ENCODE measurements around the gene CHCT1. TPM values are rescaled to one million over a fixed set of nuclear protein-coding genes. Genes with fewer than 3 reads are reported as not detected.
A peak's percentile ranks its signal among the peaks of the same experiment; 100 is the strongest.
"Not testable (repeated sequence)": the region's sequence is repeated elsewhere in the genome, so short reads cannot be mapped to it uniquely, and the experiment has no call there.

Gene CHCT1
- total RNA-seq, 1 donor from 2014 or later, result not detected

DNA sequence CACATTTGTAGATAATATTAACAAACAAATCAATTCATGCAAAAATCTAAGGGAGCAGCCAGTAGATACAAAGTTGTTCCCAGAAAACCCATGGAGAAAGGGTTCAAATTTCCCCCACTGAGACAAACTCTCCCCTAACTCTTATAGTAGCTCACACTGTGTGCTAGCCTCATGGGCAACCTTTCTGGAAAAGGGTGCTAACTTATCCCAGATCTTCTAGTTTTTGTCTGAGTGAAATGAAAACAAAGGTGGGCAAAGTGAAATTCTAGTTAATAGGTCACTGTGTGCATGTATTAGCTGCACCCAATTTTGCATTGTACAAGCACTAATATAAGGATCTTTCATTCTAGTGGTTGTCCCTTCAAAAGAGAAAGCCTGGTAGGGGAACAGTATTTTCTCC, 20.5 kb upstream of the CHCT1 start:
- DNase-seq, result no peak

DNA sequence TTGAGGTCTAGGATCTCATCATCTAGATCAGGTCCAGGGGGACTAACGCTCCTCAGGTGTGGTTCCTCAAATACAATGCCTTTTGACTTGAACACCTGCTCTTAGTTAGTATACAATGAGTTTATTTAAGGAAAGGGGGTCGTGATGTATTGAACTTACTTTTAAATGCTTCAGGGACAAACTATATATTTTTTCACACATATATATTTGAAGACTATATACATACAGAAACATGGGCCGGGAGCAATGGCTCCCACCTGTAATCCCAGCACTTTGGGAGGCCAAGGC, 18.8 kb upstream of the CHCT1 start:
- no peak for DNase-seq

DNA sequence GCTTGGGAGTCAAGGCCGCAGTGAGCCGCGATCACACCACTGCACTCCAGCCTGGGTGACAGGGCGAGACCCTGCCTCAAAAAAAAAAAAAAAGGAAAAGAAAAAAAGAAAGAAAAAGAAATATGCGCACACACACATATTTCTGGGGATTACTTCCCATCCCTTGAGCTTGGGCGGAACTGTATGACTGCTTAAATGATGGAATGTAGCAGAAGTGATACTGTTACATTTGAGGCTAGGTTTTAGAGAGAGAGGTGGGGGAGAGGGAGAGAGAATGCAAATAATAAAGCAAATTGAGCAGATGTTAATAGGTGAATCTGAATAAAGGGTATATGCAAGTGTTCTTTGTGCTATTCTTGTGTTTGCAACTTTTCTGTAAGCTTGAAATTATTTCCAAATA, 18.3 kb upstream of the CHCT1 start:
- DNase-seq, result no peak

DNA sequence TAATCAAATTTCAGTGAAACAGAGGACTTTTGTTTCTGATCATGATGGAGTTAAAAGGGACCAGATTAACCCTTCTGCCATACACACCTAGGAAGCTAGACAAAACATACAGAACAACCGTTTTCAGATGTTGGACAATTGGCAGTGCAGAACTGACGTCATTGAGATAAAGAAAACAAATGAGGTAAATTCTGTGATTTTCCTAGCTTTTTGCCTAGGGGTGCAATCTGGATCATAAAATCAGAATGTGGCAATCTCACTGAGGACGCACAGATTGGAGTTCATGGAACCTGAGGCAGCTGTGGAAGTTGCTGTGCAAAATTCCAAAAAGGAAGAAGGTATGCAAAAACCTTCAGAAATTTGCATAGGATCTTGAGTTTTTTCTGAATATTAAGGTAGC, 15.4 kb upstream of the CHCT1 start:
- no peak for DNase-seq

DNA sequence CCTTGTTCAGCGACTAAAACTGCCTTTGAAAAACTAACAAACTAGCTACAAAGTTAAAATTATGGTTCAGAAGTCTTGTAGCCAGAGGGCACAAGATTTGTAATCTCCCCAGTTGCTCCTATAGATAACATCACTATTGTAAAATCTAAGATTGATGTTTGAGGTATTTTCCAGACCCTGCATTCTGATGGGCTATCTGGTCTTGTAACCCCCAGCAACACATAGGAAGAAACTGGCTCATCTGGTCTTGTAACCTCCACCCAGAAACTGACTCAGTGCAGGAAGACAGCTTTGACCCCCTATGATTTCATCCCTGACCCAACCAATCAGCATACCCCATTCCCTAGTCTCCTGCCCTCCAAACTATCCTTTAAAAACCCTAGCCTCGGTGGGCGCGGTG, 12.3 kb upstream of the CHCT1 start:
- no peak for DNase-seq

DNA sequence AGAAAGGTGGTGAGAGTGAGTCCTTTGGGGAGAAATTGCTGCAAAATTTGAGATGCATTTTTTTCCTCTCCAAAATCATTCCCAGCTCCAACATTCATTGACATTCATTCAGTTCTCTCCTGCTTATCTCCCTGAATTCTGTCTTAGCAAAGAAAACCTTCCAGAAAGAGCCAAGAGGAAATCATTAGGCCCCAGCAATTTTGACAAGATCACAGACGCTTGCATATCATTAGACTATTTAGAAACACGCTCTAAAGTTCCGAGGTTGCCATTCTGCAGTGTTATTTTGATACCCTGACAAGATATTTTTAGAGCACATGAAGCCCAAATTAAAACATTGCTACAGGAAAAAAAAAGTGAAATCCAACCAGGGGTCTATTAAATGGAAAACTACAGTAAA, 9.6 kb upstream of the CHCT1 start:
- no peak for DNase-seq

DNA sequence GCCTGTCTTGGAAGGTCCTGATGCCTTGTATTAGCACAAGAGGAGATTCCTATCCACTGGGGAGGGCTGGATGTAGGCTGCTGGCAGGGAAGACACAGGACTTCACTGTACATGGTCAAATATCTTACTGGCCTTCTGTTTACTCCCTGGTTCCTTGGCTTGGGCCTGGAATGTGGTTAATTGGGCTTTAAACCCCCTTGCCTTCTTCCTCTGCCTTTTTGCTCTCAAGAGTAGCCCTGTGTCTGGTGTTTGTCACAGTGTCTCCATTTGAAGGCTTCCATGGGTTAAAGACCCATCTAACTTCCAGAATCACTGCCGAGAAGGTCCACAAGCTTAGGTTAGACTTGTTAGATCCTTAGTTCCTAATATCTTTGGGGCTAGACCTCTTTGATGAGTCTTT, 7.1 kb upstream of the CHCT1 start:
- DNase-seq, result no peak

DNA sequence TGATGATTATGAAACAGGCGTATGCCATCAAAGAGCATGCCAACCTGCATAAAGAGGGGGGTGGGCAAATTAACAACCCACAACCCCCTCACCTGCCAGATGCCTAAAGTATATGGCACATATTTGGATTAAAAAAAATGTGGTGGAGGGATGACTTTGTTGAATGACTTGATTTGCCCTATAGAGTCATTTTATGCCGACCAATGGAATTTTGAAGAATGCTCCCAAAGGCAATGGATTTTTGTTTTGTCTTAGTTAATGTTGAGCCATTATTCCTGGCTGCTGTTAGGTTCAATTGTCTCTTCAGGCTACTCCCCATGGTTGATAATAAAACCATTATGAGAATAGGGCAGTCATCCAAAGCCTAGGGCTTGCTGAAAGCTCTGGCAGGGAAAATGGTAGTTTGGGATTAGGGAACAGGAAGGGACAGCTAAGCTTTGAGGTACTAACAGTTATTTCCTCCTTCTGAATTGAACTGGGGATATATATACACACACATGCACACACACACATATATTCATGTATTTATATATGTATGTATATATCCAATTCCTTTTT, 5.8 kb upstream of the CHCT1 start:
- DNase-seq, result peak; percentile 12

DNA sequence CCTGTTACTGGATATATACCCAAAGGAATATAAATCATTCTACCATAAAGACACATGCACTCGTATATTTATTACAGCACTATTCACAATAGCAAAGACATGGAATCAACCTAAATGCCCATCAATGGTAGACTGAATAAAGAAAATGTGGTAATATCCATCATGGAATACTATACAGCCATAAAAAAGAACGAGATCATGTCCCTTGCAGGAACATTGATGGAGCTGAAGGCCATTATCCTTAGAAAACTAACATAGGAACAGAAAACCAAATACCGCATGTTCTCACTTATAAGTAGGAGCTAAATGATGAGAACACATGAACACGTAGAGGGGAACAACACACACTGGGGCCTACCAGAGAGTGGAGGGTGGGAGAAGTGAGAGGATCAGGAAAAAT, 3.3 kb upstream of the CHCT1 start:
- not testable (repeated sequence) for DNase-seq

DNA sequence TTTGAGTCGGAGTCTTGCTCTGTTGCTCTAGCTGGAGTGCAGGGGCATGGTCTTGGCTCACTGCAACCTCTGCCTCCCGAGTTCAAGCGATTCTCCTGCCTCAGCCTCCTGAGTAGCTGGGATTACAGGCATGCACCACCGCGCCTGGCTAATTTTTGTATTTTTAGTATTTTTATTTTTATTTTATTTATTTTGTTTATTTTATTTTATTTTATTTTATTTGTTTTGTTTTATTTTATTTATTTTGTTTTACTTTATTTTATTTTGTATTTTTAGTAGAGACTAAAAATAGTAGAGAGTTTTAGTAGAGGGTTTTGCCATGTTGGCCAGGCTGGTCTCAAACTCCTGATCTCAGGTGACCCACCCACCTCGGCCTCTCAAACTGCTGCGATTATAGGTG, 2.4 kb upstream of the CHCT1 start:
- not testable (repeated sequence) for DNase-seq

DNA sequence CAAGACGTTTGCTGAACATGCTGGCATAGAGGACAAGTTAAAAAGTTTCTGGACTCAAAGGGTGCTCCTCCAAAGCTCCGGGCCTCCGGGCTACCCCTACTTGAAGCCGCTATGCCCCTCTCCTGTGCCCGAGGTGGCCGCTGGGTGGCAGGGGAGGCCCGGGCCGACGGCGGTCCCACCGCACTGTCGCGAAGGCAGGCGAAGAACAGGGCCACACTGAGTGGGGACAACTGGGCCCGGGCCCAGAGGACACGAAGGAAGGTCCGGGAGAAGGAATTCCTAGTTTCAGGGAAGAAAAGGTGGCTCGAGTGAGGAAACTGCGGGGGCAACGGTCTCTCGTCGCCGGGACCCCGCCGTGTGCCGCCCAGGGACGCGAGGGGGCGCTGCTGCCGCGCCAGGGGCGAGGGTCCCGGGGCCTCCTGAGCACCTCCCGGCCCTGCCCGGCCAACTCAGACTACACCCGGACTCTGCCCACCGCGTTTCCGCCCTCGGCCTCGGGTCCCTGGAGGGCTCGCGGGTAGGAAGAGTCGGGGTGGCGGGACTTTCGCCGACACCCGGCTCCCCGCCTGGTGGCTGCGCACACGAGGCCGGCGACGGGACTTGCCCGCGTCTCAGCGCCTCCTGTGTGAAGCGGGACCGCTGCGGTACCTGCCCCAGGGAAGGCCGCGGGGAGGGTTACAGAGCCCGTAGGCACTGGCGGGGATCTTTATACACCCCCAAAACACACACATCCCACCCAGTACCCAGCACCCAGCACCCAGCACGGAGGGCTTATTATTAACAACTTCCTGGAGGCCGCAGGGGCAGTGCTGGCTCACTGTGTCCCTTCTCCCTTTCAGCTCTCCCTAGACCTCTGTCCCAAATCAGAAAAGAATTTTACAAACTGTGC, 772 bp upstream of the CHCT1 start:
- peak; percentile 30 for DNase-seq

DNA sequence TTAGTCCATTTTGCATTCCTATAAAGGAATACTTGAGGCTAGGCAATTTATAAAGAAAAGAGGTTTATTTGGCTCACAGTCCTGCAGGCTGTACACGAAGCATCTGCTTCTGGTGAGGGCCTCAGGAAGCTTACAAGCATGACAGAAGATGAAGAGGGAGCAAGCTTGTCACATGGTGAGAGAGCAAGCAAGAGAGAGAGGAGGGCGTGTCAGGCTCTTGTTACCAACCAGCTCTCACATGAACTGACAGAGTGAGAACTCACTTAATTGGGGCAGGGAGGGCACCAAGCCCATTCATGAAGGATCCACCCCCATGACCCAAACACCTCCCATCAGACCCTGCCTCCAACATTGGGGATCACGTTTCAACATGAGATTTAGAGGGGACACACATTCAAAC, 1.6 kb downstream of the CHCT1 start:
- no peak for DNase-seq

DNA sequence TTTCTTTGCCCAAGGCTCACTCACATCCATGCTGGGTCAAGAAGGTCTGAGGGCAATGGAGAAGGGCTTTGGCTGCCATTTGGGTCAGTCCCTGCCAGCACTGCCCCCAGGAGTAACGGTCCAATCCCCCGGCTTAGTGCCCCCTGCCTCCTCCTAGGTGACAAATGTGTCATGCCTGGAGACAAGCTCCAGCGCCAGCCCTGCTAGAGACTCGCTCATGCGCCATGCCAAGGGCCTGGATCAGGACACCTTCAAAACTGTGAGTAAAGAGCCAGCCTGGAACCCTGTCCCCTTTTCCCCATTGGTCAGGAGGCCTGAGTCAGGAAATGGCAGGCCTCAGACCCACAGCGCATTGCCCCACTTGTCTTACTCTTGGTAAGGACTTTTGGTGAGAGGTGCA, 3.3 kb downstream of the CHCT1 start:
- no peak for DNase-seq

DNA sequence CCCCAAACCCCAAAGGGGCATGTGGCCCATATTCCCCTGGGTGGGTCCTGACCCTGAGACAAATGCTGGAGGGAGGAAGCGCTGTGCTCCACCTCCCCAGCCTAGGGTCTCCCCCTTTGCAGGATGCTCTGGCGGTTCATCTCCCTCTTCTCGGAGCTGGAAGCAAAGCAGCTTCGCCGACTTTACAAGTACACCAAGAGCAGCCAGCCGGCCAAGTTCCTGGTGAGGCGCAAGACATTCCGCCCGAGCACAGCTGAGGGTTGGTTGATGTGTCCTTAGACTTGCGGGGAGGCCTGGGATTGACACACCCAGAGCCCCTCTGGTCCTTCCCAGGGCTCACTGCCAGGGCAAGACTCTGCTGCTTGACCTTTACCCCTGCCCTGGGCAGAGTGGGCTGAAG, 4.3 kb downstream of the CHCT1 start:
- DNase-seq, result no peak

DNA sequence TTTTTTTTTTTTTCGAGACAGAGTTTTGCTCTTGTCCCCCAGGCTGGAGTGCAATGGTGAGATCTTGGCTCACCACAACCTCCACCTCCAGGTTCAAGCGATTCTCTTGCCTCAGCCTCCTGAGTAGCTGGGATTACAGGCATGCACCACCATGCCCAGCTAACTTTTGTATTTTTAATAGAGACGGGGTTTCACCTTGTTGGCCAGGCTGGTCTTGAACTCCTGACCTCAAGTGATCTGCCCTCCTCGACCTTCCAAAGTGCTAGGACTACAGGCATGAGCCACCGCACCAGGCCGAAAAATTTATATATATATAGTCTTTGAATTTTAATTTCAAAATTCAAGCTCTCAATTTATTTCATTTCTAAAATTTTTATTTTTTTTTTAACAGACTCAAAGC, 6.2 kb downstream of the CHCT1 start:
- not testable (repeated sequence) for DNase-seq

DNA sequence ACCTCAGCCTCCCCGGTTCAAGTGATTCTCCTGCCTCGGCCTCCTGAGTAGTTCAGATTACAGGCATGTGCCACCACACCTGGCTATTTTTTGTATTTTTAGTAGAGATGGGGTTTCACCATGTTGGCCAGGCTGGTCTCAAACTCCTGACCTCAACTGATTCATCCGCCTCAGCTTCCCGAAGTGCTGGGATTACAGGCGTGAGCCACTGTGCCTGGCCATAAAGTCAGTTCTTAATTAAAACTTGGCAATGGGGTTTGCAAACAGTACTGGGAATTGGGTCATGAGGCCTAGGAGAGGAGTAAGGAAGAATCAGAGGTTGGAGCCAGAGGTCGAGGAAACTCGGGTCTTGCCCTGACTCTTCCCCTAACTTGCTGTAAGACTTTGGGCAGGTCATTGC, 8.3 kb downstream of the CHCT1 start:
- DNase-seq, result not testable (repeated sequence)

DNA sequence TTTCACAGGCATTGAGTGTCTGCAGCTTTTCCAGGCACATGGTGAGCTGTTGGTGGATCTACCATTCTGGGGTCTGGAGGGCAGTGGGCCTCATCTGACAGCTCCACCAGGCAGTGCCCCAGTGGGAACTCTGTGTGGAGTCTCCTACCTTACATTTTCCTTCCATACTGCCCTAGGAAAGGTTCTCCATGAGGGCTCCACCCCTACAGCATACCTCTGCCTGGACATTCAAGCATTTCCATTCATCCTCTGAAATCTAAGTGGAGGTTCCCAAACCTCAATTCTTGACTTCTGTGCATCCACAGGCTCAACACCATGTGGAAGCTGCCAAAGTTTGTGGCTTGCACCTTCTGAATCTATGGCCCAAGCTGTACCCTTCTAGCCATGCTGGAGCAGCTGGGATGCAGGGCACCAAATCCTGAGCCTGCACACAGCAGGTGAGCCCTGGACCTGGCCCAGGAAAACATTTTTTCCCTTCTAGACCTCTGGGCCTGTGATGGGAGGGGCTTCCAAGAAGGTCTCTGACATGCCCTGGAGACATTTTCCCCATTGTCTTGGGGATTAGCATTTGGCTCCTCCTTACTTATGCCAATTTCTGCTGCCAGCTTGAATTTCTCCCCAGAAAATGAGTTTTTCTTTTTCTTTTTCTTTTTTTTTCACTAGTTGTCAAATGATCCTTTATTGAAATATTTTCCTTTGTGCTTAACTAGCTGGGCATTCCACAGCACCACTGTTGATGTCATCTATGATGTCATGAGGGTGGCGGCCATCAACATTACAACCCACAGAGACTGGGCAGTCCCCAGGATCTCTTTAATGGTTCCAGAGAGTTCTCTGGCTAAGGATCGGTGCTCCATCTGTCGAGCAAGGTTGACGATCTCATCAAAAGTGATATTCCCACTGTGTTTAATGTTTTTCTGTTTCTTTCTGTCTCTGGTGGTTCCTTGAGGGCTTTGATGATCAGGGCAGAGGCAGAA, 11.0 kb downstream of the CHCT1 start:
- not testable (repeated sequence) for DNase-seq

DNA sequence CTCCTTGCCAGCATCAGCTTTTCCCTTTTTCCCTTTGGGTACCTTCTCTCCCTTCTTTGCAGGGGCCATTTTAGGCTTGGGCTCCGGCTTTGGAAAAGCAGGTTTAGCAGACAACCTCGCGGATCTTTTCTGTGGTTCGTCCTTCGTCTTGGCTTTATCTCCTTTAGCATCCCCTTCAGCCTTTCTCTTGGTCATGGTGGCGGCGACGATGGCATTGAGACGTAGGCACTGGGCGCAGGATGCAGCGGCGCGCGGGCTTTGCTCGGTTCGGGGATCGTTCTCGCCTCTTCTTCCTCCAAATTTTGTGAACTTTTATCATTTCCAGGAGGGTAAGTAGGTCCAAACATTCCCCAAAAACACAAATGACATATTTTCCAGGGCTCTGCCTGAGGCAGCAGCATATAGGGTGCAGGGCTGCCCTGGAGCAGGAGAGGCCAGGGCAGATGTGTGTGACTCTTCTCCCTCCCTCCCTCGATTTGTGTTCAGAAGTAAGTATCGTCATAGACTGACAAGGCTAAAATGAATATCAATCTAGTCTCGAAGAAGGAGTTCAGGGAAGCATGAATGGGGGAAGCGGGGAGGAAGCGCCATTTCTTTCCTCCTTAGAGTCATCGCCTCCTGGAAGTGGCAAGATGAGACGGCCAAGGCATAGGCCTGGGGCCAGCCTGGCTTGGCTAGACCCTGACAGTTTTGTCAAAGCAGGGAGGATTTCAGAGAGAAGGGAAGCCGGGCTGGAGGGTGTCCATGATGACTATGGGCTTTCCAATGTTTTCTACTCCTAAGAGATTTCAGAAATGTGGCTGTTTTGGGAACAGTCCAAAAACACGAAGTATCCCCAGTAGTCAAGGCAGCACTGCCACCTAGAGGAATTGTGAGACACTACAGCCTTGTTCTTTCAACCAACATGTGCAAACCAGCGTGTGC, 13.2 kb downstream of the CHCT1 start:
- DNase-seq, result peak; percentile 87

DNA sequence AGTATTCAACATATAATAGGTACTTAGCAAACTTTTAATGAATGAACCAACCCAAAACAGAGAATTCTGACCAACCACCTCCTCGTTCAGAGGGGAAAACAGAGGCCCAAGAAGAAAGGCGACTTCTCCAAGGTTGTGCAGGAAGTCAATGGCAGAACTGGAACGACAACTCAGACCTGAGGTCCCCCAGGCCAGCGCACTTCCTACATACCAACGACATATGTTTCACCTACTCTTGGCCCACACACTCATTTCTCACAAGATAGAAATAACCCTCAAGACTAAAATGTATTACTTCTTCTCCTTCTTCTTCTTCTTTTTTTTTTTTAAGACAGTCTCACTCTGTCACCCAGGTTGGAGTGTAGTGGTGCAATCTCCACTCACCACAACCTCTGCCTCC, 14.4 kb downstream of the CHCT1 start:
- no peak for DNase-seq

DNA sequence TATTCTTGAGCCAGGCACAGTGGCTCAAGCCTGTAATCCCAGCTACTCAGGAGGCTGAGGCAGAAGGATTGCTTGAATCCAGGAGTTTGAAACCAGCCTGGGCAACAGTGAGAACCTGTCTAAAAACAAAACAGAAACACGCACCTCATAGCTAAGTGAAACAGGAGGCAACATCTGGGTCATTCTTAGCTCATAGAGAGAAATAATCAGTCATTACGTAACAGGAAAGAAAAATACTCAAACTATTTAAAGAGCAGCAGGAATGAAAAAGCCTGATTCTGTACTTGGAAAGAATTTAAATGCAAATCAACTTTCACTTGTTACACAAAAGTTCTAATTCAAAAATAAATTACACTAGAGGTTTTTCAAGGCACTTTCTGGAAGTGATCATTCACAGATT, 17.2 kb downstream of the CHCT1 start:
- no peak for DNase-seq

DNA sequence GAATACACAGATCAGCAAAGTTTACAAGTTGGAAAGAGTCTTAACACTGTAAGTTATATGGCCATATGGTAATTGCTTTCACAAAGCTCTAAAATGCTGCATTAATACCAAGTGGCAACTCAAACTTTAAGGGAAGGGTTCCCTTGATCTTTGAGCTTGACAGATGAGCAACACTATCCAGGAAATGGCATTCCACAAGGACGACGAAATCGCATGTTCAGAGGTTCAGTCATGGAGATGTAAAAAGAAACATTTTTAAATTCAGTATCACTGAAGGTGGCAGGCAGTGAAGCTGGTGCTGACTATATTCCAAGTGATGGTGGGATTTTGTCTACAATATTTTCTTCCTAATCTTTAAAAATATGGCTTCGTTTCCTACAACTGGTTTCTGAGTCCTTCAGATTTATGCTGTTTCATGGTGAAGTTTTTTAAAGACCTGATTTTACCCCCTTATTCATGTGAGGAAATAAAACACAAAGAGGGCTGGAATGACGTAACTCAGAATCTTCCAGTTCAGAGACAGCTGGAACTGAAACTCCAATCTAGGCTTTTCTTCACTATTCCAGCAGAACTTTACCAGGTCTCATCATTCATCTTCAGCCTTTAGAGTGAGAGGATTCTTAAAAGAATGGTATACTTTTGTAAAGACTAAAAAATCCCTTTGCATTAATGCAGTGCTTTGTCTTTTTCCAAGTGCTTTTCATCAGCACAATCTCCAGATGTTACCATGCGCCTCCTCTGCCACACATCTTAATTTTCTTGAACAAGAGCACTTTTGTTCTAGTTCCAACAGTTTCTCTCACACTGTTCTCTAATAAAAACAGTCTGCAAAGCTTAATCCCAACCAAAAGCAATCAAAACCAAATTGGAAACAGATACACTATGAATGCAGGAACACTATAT, 20.2 kb downstream of the CHCT1 start:
- DNase-seq, result peak; percentile 96
